Measurements from ENCODE around the gene ASPG.
"Not testable (repeated sequence)": the region's sequence is repeated elsewhere in the genome, so short reads cannot be mapped to it uniquely, and the experiment has no call there.

Gene ASPG

GRCh38 chr14:104149617-104150135 lies 64.2 kb downstream of the ASPG start:
- H3K27ac ChIP-seq, result no peak overlapping the region
- no peak for TF ChIP-seq ZFX (IDR thresholded peaks at IDR 0.05; ENCODE audit: borderline replicate concordance)
- no peak for TF ChIP-seq CTCF (IDR thresholded peaks at IDR 0.05)

DNA sequence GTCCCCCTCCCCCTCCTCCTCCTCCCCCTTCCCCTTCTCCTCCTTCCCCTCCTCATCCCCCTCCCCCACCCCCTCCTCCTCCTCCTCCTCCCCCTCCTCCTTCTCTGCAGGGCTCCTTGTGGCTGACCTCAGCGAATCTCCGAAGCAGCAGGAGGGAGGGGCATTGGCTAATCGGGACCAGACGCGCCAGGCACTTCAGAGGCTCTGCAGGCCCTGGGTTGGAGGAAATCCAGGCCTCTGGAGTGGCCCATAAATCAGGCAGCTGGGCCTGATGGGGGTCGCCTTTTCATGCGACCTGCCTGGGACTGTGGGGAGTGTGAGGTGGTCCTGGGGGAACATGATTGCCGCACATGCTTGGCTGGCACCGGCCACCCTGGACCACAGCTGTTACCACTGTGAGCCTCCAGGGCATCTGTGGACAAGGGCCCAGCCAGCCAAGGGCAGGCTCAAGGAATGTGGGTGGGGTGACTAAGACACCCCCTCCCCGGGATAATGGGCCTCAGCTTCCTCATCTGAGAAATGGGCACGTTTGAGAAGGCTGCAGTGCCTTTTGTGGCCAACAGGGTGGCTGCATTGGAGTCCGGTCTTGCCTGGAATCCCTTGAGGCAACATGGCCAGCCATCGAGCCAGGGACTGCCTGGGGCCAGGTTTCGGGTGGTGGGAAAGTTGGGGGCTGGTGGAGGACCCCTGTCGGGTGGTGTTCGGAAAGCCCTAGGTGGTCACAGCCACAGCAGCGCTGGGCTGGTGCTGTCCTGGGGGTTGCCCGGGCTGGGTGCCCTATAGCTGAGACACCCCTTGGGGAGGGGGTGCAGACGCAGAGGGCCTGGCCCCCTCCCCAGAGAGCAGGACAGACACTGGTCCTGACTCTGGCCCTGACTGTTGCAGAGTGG lies 64.9 kb downstream of the ASPG start:
- H3K27ac ChIP-seq, result no peak overlapping the region
- peak; percentile 42 for TF ChIP-seq CTCF (IDR thresholded peaks at IDR 0.05)
- TF ChIP-seq ZFX (IDR thresholded peaks at IDR 0.05; ENCODE audit: borderline replicate concordance), result no peak

- no peak overlapping the region for H3K27ac ChIP-seq
- TF ChIP-seq ZFX (IDR thresholded peaks at IDR 0.05; ENCODE audit: borderline replicate concordance), result no peak
- no peak for TF ChIP-seq CTCF (IDR thresholded peaks at IDR 0.05)
Measured at GRCh38 chr14:104151026-104151381, 65.5 kb downstream of the ASPG start.

GRCh38 chr14:104151566-104152245 lies 66.2 kb downstream of the ASPG start:
- H3K27ac ChIP-seq, result no peak overlapping the region
- TF ChIP-seq ZFX (IDR thresholded peaks at IDR 0.05; ENCODE audit: borderline replicate concordance), result no peak

- TF ChIP-seq ZFX (IDR thresholded peaks at IDR 0.05; ENCODE audit: borderline replicate concordance) (no peak), CTCF (IDR thresholded peaks at IDR 0.05) (no peak)
- no peak overlapping the region for H3K27ac ChIP-seq
Measured at GRCh38 chr14:104152246-104152575, 66.7 kb downstream of the ASPG start.

GRCh38 chr14:104152686-104153393 lies 67.3 kb downstream of the ASPG start:
- no peak overlapping the region for H3K27ac ChIP-seq
- no peak for TF ChIP-seq CTCF (IDR thresholded peaks at IDR 0.05)
- no peak for TF ChIP-seq ZFX (IDR thresholded peaks at IDR 0.05; ENCODE audit: borderline replicate concordance)

- H3K27ac ChIP-seq, result not testable (repeated sequence)
Measured at GRCh38 chr14:104153394-104153755, 67.9 kb downstream of the ASPG start.

DNA sequence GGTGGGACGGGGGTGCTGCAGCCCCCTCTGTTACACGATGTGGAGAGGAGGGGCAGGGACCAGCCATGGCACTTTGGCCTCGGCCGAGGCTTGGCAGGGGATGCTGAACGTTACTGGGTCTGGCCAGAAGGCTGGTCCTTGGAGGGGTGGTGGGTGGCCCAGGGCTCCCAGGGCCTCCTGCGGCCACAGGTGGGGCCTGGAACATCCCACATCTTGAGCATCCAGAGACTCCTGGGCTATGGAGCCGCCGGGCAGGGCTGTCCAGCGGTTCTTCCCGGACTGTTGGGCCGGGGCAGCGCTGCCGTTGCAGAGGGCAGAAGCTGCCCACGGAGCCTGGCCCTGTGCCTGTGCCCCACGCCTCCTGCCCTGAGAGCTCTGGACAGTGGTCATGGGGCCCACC lies 68.7 kb downstream of the ASPG start:
- H3K27ac ChIP-seq, result no peak overlapping the region
- TF ChIP-seq ZFX (IDR thresholded peaks at IDR 0.05; ENCODE audit: borderline replicate concordance), result no peak
- TF ChIP-seq CTCF (IDR thresholded peaks at IDR 0.05), result no peak
